GM08714 (cell line): ENCODE results near the gene NAE1.

Source experiments
- H3K4me3 ChIP-seq: fragments of 200-500 bp; sonication (Bioruptor generic); 2 replicates; pipeline ENCODE4 v1.5.1; 2014; ENCODE audit warnings: mild to moderate bottlenecking, low read length, inconsistent platforms
- ZNF274 ChIP-seq: IDR thresholded peaks from 2 replicates; pipeline ENCODE4 v1.6.1; 2012; ENCODE audit warnings: mild to moderate bottlenecking, low read depth, low read length

NAE1 gene

DNA sequence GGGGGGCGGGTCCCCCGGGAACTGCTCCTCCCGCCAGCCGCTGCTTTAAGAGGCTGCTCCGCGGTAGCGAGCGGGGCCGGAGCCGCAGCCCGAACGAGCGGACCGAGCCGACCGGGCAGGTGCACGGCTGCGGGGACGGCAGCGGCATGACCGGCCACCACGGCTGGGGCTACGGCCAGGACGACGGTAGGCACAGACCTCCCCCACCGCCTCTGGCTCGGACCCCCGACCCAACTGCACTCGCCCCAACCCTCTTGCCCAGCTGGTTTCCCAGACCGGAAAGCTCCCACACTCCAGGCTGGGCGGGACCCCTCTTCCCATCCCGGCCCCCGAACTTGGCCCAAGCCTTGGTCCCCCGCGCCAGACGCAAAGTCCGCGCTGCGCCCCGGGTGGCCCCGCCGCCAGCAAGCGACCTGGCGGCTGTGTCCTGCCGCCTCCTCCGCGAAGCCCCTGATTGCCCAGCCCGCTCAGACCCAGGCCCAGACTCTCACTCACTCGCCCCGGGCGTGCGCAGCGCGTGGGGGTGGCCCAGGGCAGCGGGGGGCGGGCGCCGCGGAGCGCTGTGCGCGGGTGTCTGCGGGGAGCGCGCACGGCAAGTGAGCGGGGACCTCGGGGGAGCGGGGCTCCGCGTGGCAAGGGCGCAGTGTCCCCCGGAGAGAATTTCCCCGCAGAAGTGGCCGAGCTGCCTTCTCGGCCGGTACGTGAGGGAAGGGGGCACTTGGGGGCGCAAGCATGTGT, 13.7 kb upstream of the NAE1 start, which contains the start of gene CA7:
Gene CA7, plus strand, starts transcription at position 73 of the 738 bp plus-strand sequence. Its CDS starts 74 bp downstream, at position 147.
- no peak within 1 kb of the TSS for H3K4me3 ChIP-seq
- TF ChIP-seq ZNF274 = no peak

DNA sequence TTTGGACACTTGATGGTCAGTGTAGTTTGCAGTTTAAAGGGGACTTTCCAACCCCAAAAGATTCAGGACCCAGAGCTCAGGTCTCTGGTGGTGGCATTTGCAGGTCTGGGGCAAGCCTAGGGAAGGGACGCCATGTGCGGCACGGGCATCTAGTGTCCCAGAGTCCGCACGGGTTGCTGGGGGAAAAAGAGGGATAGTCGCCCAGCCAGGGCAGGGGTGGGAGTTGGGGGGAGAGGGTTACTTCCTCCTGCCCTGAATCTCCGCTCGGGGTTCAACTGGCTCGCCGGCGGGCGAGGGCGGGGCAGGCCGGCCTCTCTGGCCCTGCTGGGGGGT, 13.2 kb upstream of the NAE1 start:
- no peak overlapping the region for H3K4me3 ChIP-seq
- TF ChIP-seq ZNF274 = no peak

- TF ChIP-seq ZNF274 = no peak
- H3K4me3 ChIP-seq = no peak overlapping the region
These were observed 12.4 kb upstream of the NAE1 start for GRCh38 chr16:66843191-66843590.

- no peak overlapping the region for H3K4me3 ChIP-seq
- TF ChIP-seq ZNF274 = no peak
These were observed 12.0 kb upstream of the NAE1 start for GRCh38 chr16:66842765-66843164.

GRCh38 chr16:66841366-66841765, 10.6 kb upstream of the NAE1 start:
- H3K4me3 ChIP-seq = no peak overlapping the region

GRCh38 chr16:66840883-66841282, 10.1 kb upstream of the NAE1 start:
- H3K4me3 ChIP-seq = no peak overlapping the region
- no peak for TF ChIP-seq ZNF274

More at GRCh38 chr16:66841366-66841765, 10.6 kb upstream of the NAE1 start:
- no peak for TF ChIP-seq ZNF274

- H3K4me3 ChIP-seq = no peak overlapping the region
- TF ChIP-seq ZNF274 = no peak
These were observed 4.0 kb upstream of the NAE1 start for GRCh38 chr16:66834746-66835145.

DNA sequence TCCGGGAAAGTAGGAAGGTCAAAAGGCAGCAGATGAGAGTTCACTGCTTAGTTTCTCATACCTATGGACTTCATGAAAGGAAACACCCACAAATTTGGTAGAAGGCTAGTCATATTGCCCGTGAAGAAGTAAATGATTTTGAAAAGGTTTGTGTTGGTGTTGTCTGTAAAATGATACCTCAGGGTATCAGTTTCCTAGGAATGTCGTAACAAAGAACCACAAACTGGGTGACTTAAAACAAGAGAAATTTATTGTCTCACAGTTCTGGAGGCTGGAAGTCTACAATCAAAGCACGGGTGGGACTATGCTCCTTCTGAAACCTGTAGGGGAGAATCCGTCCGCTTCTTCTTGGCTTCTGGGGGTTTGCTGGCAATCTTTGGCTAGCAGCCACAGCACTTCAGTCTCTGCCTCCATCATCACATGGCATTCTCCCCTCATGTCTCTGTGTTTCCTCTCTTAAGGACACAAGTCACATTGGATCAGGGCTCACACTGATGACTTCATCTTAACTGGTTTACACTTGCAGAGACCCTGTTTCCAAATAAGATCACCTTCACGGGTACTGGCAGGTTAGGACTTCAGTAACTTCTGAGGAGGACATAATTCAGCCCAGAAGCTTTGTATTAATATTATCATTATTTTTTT, 2.0 kb upstream of the NAE1 start:
- TF ChIP-seq ZNF274 = no peak
- H3K4me3 ChIP-seq = no peak overlapping the region

DNA sequence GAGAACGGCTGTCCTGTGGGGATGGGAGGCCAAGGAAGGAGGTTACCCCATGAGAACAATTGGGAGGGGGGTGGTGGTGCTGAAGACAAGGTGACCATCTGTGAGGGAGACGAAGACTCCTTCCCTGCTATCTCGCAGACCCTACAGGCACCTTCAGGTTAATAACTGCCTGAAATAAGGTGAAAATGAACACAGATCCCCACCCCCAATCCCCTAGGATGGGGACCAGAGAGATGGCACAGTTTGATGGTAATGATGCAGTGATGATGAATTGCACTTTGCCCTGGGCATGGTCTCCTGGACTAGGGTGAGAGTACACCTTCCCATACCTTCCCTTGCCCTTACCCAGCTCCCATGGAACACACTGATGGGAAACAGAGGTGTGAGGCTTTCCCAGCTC, 1.4 kb upstream of the NAE1 start:
- no peak for TF ChIP-seq ZNF274
- no peak overlapping the region for H3K4me3 ChIP-seq

GRCh38 chr16:66824006-66824405, 6.8 kb downstream of the NAE1 start:
- no peak for TF ChIP-seq ZNF274

DNA sequence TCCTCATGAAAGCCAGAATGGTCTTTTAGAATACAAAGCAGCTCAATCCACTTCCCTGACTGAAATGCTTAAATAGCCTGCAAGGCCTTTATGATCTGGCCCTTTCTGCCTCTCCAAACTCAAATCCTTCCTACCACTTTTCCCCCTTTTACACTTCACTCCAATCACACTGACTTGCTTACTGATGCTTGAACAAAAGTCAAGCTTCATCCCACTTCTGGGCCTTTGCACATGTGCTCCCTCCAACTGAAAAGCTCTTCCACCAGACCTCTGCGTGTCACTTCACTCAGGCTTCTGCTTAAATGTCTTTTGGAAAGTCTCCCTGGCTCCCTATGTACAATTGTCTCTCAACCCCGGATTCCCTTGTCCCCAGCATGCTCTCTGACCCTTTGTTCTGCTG, 16.0 kb downstream of the NAE1 start:
- no peak overlapping the region for H3K4me3 ChIP-seq
- TF ChIP-seq ZNF274 = no peak

More at GRCh38 chr16:66824006-66824405, 6.8 kb downstream of the NAE1 start:
- no peak overlapping the region for H3K4me3 ChIP-seq

DNA sequence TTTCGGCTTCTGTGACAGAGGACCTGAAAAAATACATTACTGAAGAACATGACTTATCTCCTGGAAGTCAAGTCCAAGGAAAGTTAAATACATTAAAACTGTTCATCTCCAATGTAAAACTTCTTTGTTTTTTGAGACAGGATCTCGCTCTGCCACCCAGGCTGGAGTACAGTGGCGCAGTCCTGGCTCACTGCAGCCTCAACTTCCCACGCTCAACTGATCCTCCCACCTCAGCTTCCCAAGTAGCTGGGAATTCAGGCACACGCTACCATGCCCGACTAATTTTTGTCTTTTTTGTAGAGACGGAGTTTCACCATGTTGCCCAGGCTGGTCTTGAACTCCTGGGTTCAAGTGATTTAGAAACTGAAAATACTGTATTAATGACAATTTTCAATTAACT, 19.7 kb downstream of the NAE1 start:
- no peak for TF ChIP-seq ZNF274
- no peak overlapping the region for H3K4me3 ChIP-seq

- no peak overlapping the region for H3K4me3 ChIP-seq
- TF ChIP-seq ZNF274 = no peak
These were observed 20.4 kb downstream of the NAE1 start for GRCh38 chr16:66810391-66810790.

GRCh38 chr16:66809765-66810164, 21.0 kb downstream of the NAE1 start:
- TF ChIP-seq ZNF274 = no peak
- no peak overlapping the region for H3K4me3 ChIP-seq

DNA sequence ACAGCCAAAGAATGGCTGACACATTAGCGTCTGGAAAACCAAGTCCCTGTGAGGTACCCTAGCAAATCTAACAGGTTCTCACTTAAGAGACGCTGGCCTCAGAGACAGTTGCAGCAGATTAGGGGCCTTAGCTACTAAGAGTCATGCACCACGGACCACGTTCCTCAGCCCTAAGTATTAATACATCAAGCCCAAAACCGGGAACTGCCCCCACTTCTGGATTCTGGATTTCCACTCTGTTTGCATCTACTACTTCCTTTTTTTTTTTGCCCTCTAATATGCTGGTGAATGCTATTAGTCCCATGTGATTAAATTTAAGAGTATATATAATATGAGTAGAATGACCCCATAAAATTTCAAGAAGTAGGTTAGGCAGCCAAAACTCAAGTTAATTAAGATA, 28.6 kb downstream of the NAE1 start:
- H3K4me3 ChIP-seq = no peak overlapping the region
- no peak for TF ChIP-seq ZNF274

GRCh38 chr16:66801320-66802105, 29.3 kb downstream of the NAE1 start, which contains the start of gene TERB1:
Gene TERB1, minus strand, starts transcription at chr16:66801584. Its CDS starts 4,786 bp downstream, at chr16:66796798.
- H3K4me3 ChIP-seq = no peak within 1 kb of the TSS
- TF ChIP-seq ZNF274 = no peak
